ENCODE data around the gene CDKL1.

DNA sequence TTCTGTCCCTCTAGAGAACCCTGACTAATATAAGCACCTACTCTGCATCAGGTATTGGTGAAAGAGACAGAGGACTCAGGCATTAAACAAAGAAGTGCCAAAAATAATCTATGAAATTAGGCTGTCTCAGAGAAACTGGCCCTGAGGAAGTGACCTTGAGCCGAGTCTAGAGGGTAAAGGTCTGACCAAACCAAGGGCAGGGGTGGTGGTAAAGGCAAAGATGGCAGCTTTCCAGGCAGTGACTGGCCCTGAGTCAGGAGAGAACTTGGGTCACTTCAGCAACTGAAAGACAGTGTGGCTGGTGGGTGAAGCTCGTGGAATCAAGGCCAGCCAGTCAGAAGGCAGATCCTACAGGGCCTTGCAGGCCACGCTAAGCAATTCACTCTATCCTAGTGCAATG lies 30.6 kb downstream of the CDKL1 start:
- TF ChIP-seq, protein P1, sequence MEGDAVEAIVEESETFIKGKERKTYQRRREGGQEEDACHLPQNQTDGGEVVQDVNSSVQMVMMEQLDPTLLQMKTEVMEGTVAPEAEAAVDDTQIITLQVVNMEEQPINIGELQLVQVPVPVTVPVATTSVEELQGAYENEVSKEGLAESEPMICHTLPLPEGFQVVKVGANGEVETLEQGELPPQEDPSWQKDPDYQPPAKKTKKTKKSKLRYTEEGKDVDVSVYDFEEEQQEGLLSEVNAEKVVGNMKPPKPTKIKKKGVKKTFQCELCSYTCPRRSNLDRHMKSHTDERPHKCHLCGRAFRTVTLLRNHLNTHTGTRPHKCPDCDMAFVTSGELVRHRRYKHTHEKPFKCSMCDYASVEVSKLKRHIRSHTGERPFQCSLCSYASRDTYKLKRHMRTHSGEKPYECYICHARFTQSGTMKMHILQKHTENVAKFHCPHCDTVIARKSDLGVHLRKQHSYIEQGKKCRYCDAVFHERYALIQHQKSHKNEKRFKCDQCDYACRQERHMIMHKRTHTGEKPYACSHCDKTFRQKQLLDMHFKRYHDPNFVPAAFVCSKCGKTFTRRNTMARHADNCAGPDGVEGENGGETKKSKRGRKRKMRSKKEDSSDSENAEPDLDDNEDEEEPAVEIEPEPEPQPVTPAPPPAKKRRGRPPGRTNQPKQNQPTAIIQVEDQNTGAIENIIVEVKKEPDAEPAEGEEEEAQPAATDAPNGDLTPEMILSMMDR (IDR thresholded peaks at IDR 0.05; ENCODE audit: low read depth, low read length) = no peak
- no peak for TF ChIP-seq EZH2phosphoT487 (IDR thresholded peaks at IDR 0.05; ENCODE audit: low read depth)
